ENCODE data around the gene BSDC1. TPM values are rescaled to one million over a fixed set of nuclear protein-coding genes. Genes with fewer than 3 reads are reported as not detected.

Gene BSDC1
- total and polyA plus RNA-seq, 10 donors = 18.4 to 95.8 (median 66.8) TPM

DNA sequence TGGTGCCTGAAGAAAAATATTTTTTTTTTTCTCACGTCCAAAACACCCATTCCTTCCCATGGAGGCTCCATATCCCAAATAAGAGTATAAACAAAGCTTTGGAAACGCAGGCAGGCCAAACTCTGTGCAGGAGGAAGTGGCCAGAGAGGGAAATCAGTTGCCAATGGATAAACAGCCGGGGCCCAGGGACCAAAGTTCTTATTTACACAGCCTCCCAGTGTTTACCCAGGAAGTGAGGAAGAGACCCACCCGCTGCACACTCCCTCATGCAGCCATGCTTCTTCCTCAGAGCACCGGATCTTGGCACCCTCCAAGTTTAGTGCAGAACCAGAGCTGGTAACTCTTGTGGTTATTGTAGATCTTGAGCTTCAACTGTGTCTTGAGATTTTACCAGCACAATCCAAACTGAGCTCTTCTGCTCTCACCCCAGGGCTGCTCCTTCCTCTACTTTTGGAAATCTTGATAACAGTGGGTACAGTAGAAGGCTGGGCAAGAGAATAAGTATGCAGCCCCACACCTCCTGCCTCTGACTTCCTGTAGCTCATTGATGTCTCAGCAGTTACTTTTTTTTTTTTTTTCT lies 72.4 kb downstream of the BSDC1 start:
- Histone ChIP-seq H3K27ac (peak overlapping the region in 6 of 8 donors; percentile 27 to 82 (median 68)), H3K36me3 (peaks cover 0 to 95% (median 42%) of the 10 kb centered on the region in 6 donors)

DNA sequence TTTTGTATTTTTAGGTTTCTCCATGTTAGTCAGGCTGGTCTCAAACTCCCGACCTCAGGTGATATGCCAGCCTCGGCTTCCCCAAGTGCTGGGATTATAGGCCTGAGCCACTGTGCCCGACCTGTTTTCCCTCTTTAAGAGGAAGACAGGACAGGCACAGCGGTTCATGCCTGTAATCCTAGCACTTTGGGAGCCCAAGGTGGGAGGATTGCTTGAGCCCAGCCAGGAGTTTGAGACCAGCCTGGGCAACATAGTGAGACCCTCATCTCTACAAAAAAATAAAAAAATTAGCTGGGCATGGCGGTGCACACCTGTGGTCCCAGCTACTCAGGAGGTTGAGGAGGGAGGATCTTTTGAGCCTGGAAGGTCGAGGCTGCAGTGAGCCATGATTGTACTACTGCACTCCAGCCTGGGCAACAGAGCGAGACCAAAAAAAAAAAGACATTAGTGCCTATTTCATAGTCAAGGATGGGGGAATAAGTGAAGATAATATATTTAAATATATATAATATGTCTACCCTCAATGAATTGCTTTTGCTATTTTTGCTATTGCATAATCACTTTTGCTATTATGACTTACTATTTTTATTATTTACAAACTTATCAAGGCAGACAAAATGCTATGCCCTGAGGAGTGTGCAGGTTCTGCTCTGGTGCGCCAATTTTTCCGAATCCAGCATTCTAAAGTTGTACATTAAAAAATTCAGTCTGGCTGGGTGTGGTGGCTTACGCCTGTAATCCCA lies 75.9 kb downstream of the BSDC1 start:
- Histone ChIP-seq H3K36me3 (peaks cover 0 to 77% (median 14%) of the 10 kb centered on the region in 6 donors), H3K9me3 (no peaks in the 10 kb centered on the region), H3K27ac (peak overlapping the region in 2 of 8 donors; percentile 58 to 76), H3K4me3 (no peak overlapping the region), H3K27me3 (replicated peaks in 1 of 7) (no peaks in the 10 kb centered on the region), H3K4me1 (peaks cover 12 to 92% (median 69%) of the 10 kb centered on the region in 6 donors)
- no peak for DNase-seq
- 94 to 97% (median 94%) methylated on average over 10 of the region's 10 CpGs for WGBS, 5 donors
- intact Hi-C loops (cut with DNase I; ENCODE audit: low total_unique reads) = no loop called here
- TF ChIP-seq POLR2A (IDR thresholded peaks at IDR 0.05) (no peak), POLR2AphosphoS5 (IDR thresholded peaks at IDR 0.05) (no peak)
- TF ChIP-seq, protein P1, sequence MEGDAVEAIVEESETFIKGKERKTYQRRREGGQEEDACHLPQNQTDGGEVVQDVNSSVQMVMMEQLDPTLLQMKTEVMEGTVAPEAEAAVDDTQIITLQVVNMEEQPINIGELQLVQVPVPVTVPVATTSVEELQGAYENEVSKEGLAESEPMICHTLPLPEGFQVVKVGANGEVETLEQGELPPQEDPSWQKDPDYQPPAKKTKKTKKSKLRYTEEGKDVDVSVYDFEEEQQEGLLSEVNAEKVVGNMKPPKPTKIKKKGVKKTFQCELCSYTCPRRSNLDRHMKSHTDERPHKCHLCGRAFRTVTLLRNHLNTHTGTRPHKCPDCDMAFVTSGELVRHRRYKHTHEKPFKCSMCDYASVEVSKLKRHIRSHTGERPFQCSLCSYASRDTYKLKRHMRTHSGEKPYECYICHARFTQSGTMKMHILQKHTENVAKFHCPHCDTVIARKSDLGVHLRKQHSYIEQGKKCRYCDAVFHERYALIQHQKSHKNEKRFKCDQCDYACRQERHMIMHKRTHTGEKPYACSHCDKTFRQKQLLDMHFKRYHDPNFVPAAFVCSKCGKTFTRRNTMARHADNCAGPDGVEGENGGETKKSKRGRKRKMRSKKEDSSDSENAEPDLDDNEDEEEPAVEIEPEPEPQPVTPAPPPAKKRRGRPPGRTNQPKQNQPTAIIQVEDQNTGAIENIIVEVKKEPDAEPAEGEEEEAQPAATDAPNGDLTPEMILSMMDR (IDR thresholded peaks at IDR 0.05 in 8 of 11, conservative IDR thresholded peaks at IDR 0.05 in 3 of 11) = no peak

More for the DNA sequence above, 72.4 kb downstream of the BSDC1 start:
- no peak for DNase-seq
- Histone ChIP-seq H3K27me3 (replicated peaks in 1 of 7) (no peaks in the 10 kb centered on the region), H3K4me3 (peak overlapping the region in 1 of 8 donors; percentile 38), H3K9me3 (no peaks in the 10 kb centered on the region), H3K4me1 (peaks cover 12 to 77% (median 53%) of the 10 kb centered on the region in 6 donors)
- intact Hi-C loops (cut with DNase I; ENCODE audit: low total_unique reads) = no loop called here
- TF ChIP-seq POLR2A (IDR thresholded peaks at IDR 0.05) (no peak), POLR2AphosphoS5 (IDR thresholded peaks at IDR 0.05) (no peak)
- TF ChIP-seq, protein P1 (IDR thresholded peaks at IDR 0.05 in 8 of 11, conservative IDR thresholded peaks at IDR 0.05 in 3 of 11) = no peak
- 41 to 52% (median 47%) methylated on average over 4 to 5 of the region's 5 CpGs for WGBS, 5 donors

DNA sequence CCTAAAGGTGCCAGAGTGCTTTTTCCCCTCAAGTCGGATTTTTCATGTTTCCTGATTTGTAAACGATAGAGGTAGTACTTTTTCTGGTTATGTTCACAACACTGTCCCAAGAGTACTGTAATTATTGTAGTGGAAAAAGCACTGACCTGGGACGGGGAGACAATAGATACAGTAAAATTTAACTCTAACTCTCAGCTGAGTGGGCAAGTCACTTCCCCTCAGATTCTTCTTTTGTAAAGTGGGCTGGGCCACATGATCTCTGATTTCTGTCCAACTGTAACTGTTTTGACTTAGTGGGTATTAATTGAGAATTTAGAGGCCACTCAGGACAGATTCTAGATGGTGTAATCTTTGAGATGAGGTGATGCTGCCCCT lies 77.4 kb downstream of the BSDC1 start:
- TF ChIP-seq POLR2A (IDR thresholded peaks at IDR 0.05) = no peak
- Histone ChIP-seq H3K4me3 (peak overlapping the region in 1 of 8 donors; percentile 19), H3K4me1 (peaks cover 7 to 92% (median 61%) of the 10 kb centered on the region in 6 donors), H3K36me3 (peaks cover 0 to 66% (median 14%) of the 10 kb centered on the region in 6 donors), H3K27ac (peak overlapping the region in 6 of 8 donors; percentile 29 to 76 (median 57)), H3K9me3 (no peaks in the 10 kb centered on the region), H3K27me3 (replicated peaks in 1 of 7) (no peaks in the 10 kb centered on the region)
- 54 to 78% (median 66%) methylated on average over 3 of the region's 3 CpGs for WGBS, 5 donors
- no peak for DNase-seq
- intact Hi-C loops (cut with DNase I; ENCODE audit: low total_unique reads) = no loop called here

Other genes starting within 250 kb of the BSDC1 start
- gene TXLNA, start 214.8 kb downstream of the BSDC1 start, total RNA-seq = 10 to 100 TPM; 39.2 to 49.3 (median 42.9) TPM
- 10 to 100 TPM in 1 of 3 donors, 1 to 10 TPM in 2; 8.7 to 24.8 (median 8.9) TPM for gene TXLNA, start 214.8 kb downstream of the BSDC1 start, polyA plus RNA-seq
- gene CCDC28B, start 193.8 kb downstream of the BSDC1 start, total RNA-seq = 1 to 10 TPM; 3.9 to 8.2 (median 5.1) TPM
- 10 to 100 TPM; 13.1 to 22.4 (median 13.5) TPM for gene CCDC28B, start 193.8 kb downstream of the BSDC1 start, polyA plus RNA-seq
- gene IQCC, start 188.8 kb downstream of the BSDC1 start, total RNA-seq = 1 to 10 TPM; 1.2 to 2.4 (median 1.5) TPM
- gene IQCC, start 188.8 kb downstream of the BSDC1 start, polyA plus RNA-seq = 1 to 10 TPM; 1.6 to 2.4 (median 2.1) TPM
- not detected for gene DCDC2B, start 185.4 kb downstream of the BSDC1 start, total RNA-seq
- under 1 TPM in 1 of 3 donors, not detected in 2; 0.03 TPM for gene DCDC2B, start 185.4 kb downstream of the BSDC1 start, polyA plus RNA-seq
- gene TMEM234, start 172.1 kb downstream of the BSDC1 start, total RNA-seq = 10 to 100 TPM; 18.4 to 30.2 (median 27.2) TPM
- gene TMEM234, start 172.1 kb downstream of the BSDC1 start, polyA plus RNA-seq = 10 to 100 TPM in 2 of 3 donors, 1 to 10 TPM in 1; 7.7 to 14.9 (median 11.1) TPM
- gene EIF3I, start 172.0 kb downstream of the BSDC1 start, total RNA-seq = 100 to 1,000 TPM in 6 of 7 donors, 10 to 100 TPM in 1; 94.5 to 122 (median 104) TPM
- 100 to 1,000 TPM; 144 to 182 (median 155) TPM for gene EIF3I, start 172.0 kb downstream of the BSDC1 start, polyA plus RNA-seq
- 1 to 10 TPM in 5 of 7 donors, under 1 TPM in 1, not detected in 1; 0.54 to 2.3 (median 1.3) TPM for gene FAM167B, start 147.2 kb downstream of the BSDC1 start, total RNA-seq
- gene FAM167B, start 147.2 kb downstream of the BSDC1 start, polyA plus RNA-seq = 1 to 10 TPM; 2.3 to 2.7 (median 2.7) TPM
- 10 to 100 TPM; 43.0 to 84.5 (median 58.7) TPM for gene LCK, start 143.2 kb downstream of the BSDC1 start, total RNA-seq
- gene LCK, start 143.2 kb downstream of the BSDC1 start, polyA plus RNA-seq = 10 to 100 TPM; 37.9 to 47.8 (median 42.8) TPM
- 100 to 1,000 TPM in 4 of 7 donors, 10 to 100 TPM in 3; 83.0 to 116 (median 103) TPM for gene HDAC1, start 102.4 kb downstream of the BSDC1 start, total RNA-seq
- gene HDAC1, start 102.4 kb downstream of the BSDC1 start, polyA plus RNA-seq = 100 to 1,000 TPM in 1 of 3 donors, 10 to 100 TPM in 2; 91.0 to 108 (median 92.6) TPM
- 10 to 100 TPM; 25.7 to 73.8 (median 60.0) TPM for gene MARCKSL1, start 58.2 kb downstream of the BSDC1 start, total RNA-seq
- gene MARCKSL1, start 58.2 kb downstream of the BSDC1 start, polyA plus RNA-seq = 100 to 1,000 TPM in 1 of 3 donors, 10 to 100 TPM in 2; 73.5 to 120 (median 88.8) TPM
- gene FAM229A, start 32.0 kb downstream of the BSDC1 start, total RNA-seq = 10 to 100 TPM; 10.5 to 23.5 (median 13.8) TPM
- 10 to 100 TPM; 10.8 to 27.6 (median 26.5) TPM for gene FAM229A, start 32.0 kb downstream of the BSDC1 start, polyA plus RNA-seq
- 1 to 10 TPM in 6 of 7 donors, under 1 TPM in 1; 0.60 to 6.6 (median 3.9) TPM for gene TSSK3, start 31.9 kb downstream of the BSDC1 start, total RNA-seq
- gene TSSK3, start 31.9 kb downstream of the BSDC1 start, polyA plus RNA-seq = 1 to 10 TPM in 1 of 3 donors, under 1 TPM in 2; 0.15 to 2.9 (median 0.27) TPM
- gene ZBTB8B, start 70.6 kb upstream of the BSDC1 start, total RNA-seq = not detected
- gene ZBTB8B, start 70.6 kb upstream of the BSDC1 start, polyA plus RNA-seq = under 1 TPM in 1 of 3 donors, not detected in 2; under 0.01 TPM
- 1 to 10 TPM; 1.8 to 4.0 (median 2.8) TPM for gene ZBTB8A, start 145.0 kb upstream of the BSDC1 start, total RNA-seq
- under 1 TPM; 0.35 to 0.67 (median 0.62) TPM for gene ZBTB8A, start 145.0 kb upstream of the BSDC1 start, polyA plus RNA-seq